GM23248 (cell line): ENCODE measurements around the gene METTL25B. TPM values are rescaled to one million over a fixed set of nuclear protein-coding genes. Genes with fewer than 3 reads are reported as not detected.

Source experiments
- DNase-seq: peaks from one replicate; pipeline ENCODE4 v3.0.0-alpha.2; 2015
- H2AFZ ChIP-seq: fragments of 200-600 bp; sonication (generic); 2 replicates; pipeline ENCODE4 v1.6.1; 2016; ENCODE audit warnings: antibody characterized with exemption
- H3F3A ChIP-seq: fragments of 200-600 bp; sonication (generic); 2 replicates; pipeline ENCODE4 v1.6.1; 2016; ENCODE audit warnings: mild to moderate bottlenecking, antibody characterized with exemption, mixed run types; ENCODE audit not compliant: insufficient read depth
- H3K27ac ChIP-seq: fragments of 200-600 bp; sonication (generic); 2 replicates; pipeline ENCODE4 v1.5.1; 2016; ENCODE audit warnings: mild to moderate bottlenecking
- H3K27me3 ChIP-seq: fragments of 200-600 bp; sonication (generic); replicated peaks from 2 replicates; pipeline ENCODE4 v1.6.1; 2016; ENCODE audit warnings: mild to moderate bottlenecking; ENCODE audit not compliant: insufficient read depth
- H3K36me3 ChIP-seq: fragments of 200-600 bp; sonication (generic); 2 replicates; pipeline ENCODE4 v1.6.1; 2016; ENCODE audit warnings: low read depth, mild to moderate bottlenecking
- H3K4me1 ChIP-seq: fragments of 200-600 bp; sonication (generic); 2 replicates; pipeline ENCODE4 v1.6.1; 2016; ENCODE audit warnings: mild to moderate bottlenecking; ENCODE audit not compliant: insufficient read depth
- H3K4me2 ChIP-seq: fragments of 200-600 bp; sonication (generic); one replicate; pipeline ENCODE4 v1.6.1; 2016; ENCODE audit warnings: mild to moderate bottlenecking; ENCODE audit not compliant: unreplicated experiment
- H3K4me3 ChIP-seq: fragments of 200-600 bp; sonication (generic); 2 replicates; pipeline ENCODE4 v1.5.1; 2016; ENCODE audit warnings: mild to moderate bottlenecking
- H3K79me2 ChIP-seq: fragments of 200-600 bp; sonication (generic); 2 replicates; pipeline ENCODE4 v1.6.1; 2016; ENCODE audit warnings: mild to moderate bottlenecking; ENCODE audit not compliant: insufficient read depth
- H3K9ac ChIP-seq: fragments of 200-600 bp; sonication (generic); 2 replicates; pipeline ENCODE4 v1.6.1; 2016; ENCODE audit warnings: mild to moderate bottlenecking
- H3K9me2 ChIP-seq: fragments of 200-600 bp; sonication (generic); 2 replicates; pipeline ENCODE4 v1.6.1; 2016; ENCODE audit warnings: mixed run types, mild to moderate bottlenecking, moderate library complexity; ENCODE audit not compliant: insufficient read depth
- H3K9me3 ChIP-seq: fragments of 200-600 bp; sonication (generic); one replicate; pipeline ENCODE4 v1.6.1; 2017; ENCODE audit warnings: low read depth
- H4K20me1 ChIP-seq: fragments of 200-600 bp; sonication (generic); 2 replicates; pipeline ENCODE4 v1.6.0; 2016; ENCODE audit not compliant: insufficient read depth
- EZH2 ChIP-seq: fragments of 200-600 bp; sonication (generic); IDR thresholded peaks from 2 replicates; pipeline ENCODE4 v1.6.1; 2018; ENCODE audit warnings: antibody characterized with exemption, mild to moderate bottlenecking; ENCODE audit not compliant: insufficient read depth, poor library complexity, severe bottlenecking
- EZH2phosphoT487 ChIP-seq: fragments of 200-600 bp; sonication (generic); IDR thresholded peaks from 2 replicates; pipeline ENCODE4 v1.6.1; 2018; ENCODE audit warnings: antibody characterized with exemption, moderate library complexity, mild to moderate bottlenecking, low read depth; ENCODE audit not compliant: insufficient read depth
- WGBS, 2 experiments: methylation state at CpG; one replicate each; pipeline ENCODE4 v1.1.6; 2015 to 2017; ENCODE audit warnings: low lambda C conversion rate in 2 of 2, low coverage in 1 of 2; ENCODE audit errors: missing lambda C conversion rate in 2 of 2; 5-methylcytosine and 5-hydroxymethylcytosine counted together
- in situ Hi-C: fragments of 300-500 bp; cut with MboI; formaldehyde crosslinking; loops from 2 replicates; pipeline ENCODE4 v1.15.0; 2020
- polyA plus RNA-seq: library from polyadenylated mRNA; unstranded; fragments of >200 nt; fragmentation: Nextera tagmentation; extraction: Ambion mirVana; gene quantifications from 2 replicates; pipeline ENCODE4 v1.2.1, GENCODE V29; 2016
- total RNA-seq: library from RNA; depleted of rRNA; stranded (reverse); fragments of >200 nt; shearing (Covaris generic); gene quantifications from 2 replicates; pipeline ENCODE4 v1.2.3, GENCODE V29; 2014; rRNA removed

METTL25B gene
- total RNA-seq (4.5 and 5.6 TPM in 2 replicates), polyA plus RNA-seq (7.4 and 10.1 TPM in 2 replicates)

GRCh38 chr1:156727926-156728598 lies at the start of gene METTL25B:
Gene METTL25B (plus strand): TSS chr1:156728469. CDS start chr1:156729105, 636 bp downstream.
- Histone ChIP-seq H2AFZ (peak within 1 kb of the TSS; percentile 92), H3F3A (peaks cover 6% of the 10 kb centered on the region; the same call in 1 of the 2 replicates)
- in situ Hi-C loops: no loop called here

GRCh38 chr1:156680056-156680455 lies 48.2 kb upstream of the METTL25B start:
- Histone ChIP-seq H3K27me3 (no peaks in the 10 kb centered on the region; the same call in 1 of the 2 replicates), H3K4me3 (no peak overlapping the region), H4K20me1 (no peaks in the 10 kb centered on the region), H3F3A (peaks cover 9% of the 10 kb centered on the region), H2AFZ (no peak overlapping the region), H3K9me3 (no peaks in the 10 kb centered on the region), H3K9me2 (no peaks in the 10 kb centered on the region), H3K4me1 (peaks cover 16% of the 10 kb centered on the region), H3K4me2 (no peak overlapping the region), H3K27ac (no peak overlapping the region), H3K79me2 (no peaks in the 10 kb centered on the region), H3K36me3 (no peaks in the 10 kb centered on the region), H3K9ac (no peak overlapping the region)
- in situ Hi-C loops: no loop called here
- no peak for DNase-seq
- no peak for TF ChIP-seq EZH2phosphoT487
- TF ChIP-seq EZH2: no peak
- 56 to 63% methylated on average over 2 of the region's 2 CpGs for WGBS, 2 experiments

More at GRCh38 chr1:156727926-156728598, at the start of gene METTL25B:
- Histone ChIP-seq H3K4me3 (peak within 1 kb of the TSS; percentile 99), H3K27me3 (no peaks in the 10 kb centered on the region), H3K9me3 (no peaks in the 10 kb centered on the region), H4K20me1 (no peaks in the 10 kb centered on the region), H3K9me2 (no peaks in the 10 kb centered on the region), H3K27ac (peak within 1 kb of the TSS; percentile 96), H3K9ac (peak within 1 kb of the TSS; percentile 99), H3K4me1 (peaks cover 29% of the 10 kb centered on the region), H3K4me2 (peak within 1 kb of the TSS; percentile 98), H3K36me3 (peaks cover 16% of the 10 kb centered on the region; the same call in 1 of the 2 replicates), H3K79me2 (peaks cover 66% of the 10 kb centered on the region)
- peak; percentile 95 for DNase-seq
- 1% methylated on average over 45 of the region's 46 CpGs for WGBS, 2 experiments
- TF ChIP-seq EZH2 (no peak), EZH2phosphoT487 (no peak)

GRCh38 chr1:156681196-156681960 lies 46.9 kb upstream of the METTL25B start:
- no peaks in the 10 kb centered on the region; the same call in 1 of the 2 replicates for H3K27me3 ChIP-seq
- no peaks in the 10 kb centered on the region for H3K79me2 ChIP-seq
- no peaks in the 10 kb centered on the region for H3K9me2 ChIP-seq
- H3F3A ChIP-seq: peaks cover 14% of the 10 kb centered on the region
- no peak overlapping the region for H3K9ac ChIP-seq
- no peaks in the 10 kb centered on the region for H3K36me3 ChIP-seq
- 78 to 83% methylated on average over 8 of the region's 8 CpGs for WGBS, 2 experiments
- no peaks in the 10 kb centered on the region for H4K20me1 ChIP-seq
- no peak for DNase-seq
- H3K4me2 ChIP-seq: no peak overlapping the region
- H3K4me3 ChIP-seq: no peak overlapping the region
- H3K4me1 ChIP-seq: peaks cover 22% of the 10 kb centered on the region
- H3K27ac ChIP-seq: no peak overlapping the region
- TF ChIP-seq EZH2: no peak
- no peak for TF ChIP-seq EZH2phosphoT487
- in situ Hi-C loops: no loop called here
- no peak overlapping the region for H2AFZ ChIP-seq
- H3K9me3 ChIP-seq: no peaks in the 10 kb centered on the region

GRCh38 chr1:156682166-156682890 lies 45.9 kb upstream of the METTL25B start:
- no peak for DNase-seq
- Histone ChIP-seq H3K9me2 (no peaks in the 10 kb centered on the region), H3K27ac (no peak overlapping the region), H2AFZ (no peak overlapping the region), H3K4me1 (peaks cover 28% of the 10 kb centered on the region), H4K20me1 (no peaks in the 10 kb centered on the region), H3F3A (peaks cover 14% of the 10 kb centered on the region), H3K36me3 (no peaks in the 10 kb centered on the region), H3K4me3 (no peak overlapping the region), H3K79me2 (no peaks in the 10 kb centered on the region), H3K9me3 (no peaks in the 10 kb centered on the region), H3K27me3 (no peaks in the 10 kb centered on the region; the same call in 1 of the 2 replicates), H3K4me2 (no peak overlapping the region), H3K9ac (no peak overlapping the region)
- in situ Hi-C loops: no loop called here
- 68 to 78% methylated on average over 5 of the region's 5 CpGs for WGBS, 2 experiments
- TF ChIP-seq EZH2: no peak
- no peak for TF ChIP-seq EZH2phosphoT487
